H9 (cell line): ENCODE results near the gene PCNX2. TPM values are rescaled to one million over a fixed set of nuclear protein-coding genes. Genes with fewer than 3 reads are reported as not detected.

Experiments
- DNase-seq: peaks from one replicate; pipeline ENCODE4 v3.0.0-alpha.2; 2017
- H2AFZ ChIP-seq: one replicate; pipeline ENCODE4 v1.6.1; 2013; ENCODE audit warnings: mild to moderate bottlenecking, low read length, control low read depth, moderate library complexity
- H2AK5ac ChIP-seq: 2 replicates; pipeline ENCODE4 v1.6.1; 2013; ENCODE audit warnings: low read length, control low read depth, mixed read lengths; ENCODE audit not compliant: insufficient read length
- H2BK120ac ChIP-seq: one replicate; pipeline ENCODE4 v1.6.1; 2013; ENCODE audit warnings: low read depth, mild to moderate bottlenecking, low read length, control low read depth, inconsistent platforms; ENCODE audit not compliant: poor library complexity, severe bottlenecking
- H2BK12ac ChIP-seq: 2 replicates; pipeline ENCODE4 v1.6.1; 2013; ENCODE audit warnings: low read length, control low read depth, mixed read lengths, low read depth; ENCODE audit not compliant: insufficient read length
- H2BK15ac ChIP-seq: 2 replicates; pipeline ENCODE4 v1.6.1; 2013; ENCODE audit warnings: low read depth, low read length, control low read depth
- H2BK20ac ChIP-seq: one replicate; pipeline ENCODE4 v1.6.1; 2013; ENCODE audit warnings: low read depth, mild to moderate bottlenecking, low read length, control low read depth, inconsistent platforms; ENCODE audit not compliant: poor library complexity, severe bottlenecking
- H2BK5ac ChIP-seq: 2 replicates; pipeline ENCODE4 v1.6.1; 2013; ENCODE audit warnings: low read length, control low read depth, mixed read lengths; ENCODE audit not compliant: insufficient read length
- H3K14ac ChIP-seq: 2 replicates; pipeline ENCODE4 v1.6.1; 2013; ENCODE audit warnings: low read length, control low read depth; ENCODE audit not compliant: insufficient read depth
- H3K18ac ChIP-seq: 2 replicates; pipeline ENCODE4 v1.6.1; 2013; ENCODE audit warnings: low read depth, mild to moderate bottlenecking, mixed read lengths, low read length, control low read depth; ENCODE audit not compliant: insufficient read length
- H3K23ac ChIP-seq: 2 replicates; pipeline ENCODE4 v1.6.1; 2013; ENCODE audit warnings: low read length, control low read depth, mixed read lengths, low read depth; ENCODE audit not compliant: insufficient read length
- H3K23me2 ChIP-seq: 2 replicates; pipeline ENCODE4 v1.6.1; 2013; ENCODE audit warnings: low read depth, mild to moderate bottlenecking, mixed read lengths, low read length, control low read depth; ENCODE audit not compliant: insufficient read length, poor library complexity, severe bottlenecking
- H3K27ac ChIP-seq: 2 replicates; pipeline ENCODE4 v1.5.1; 2013; ENCODE audit warnings: low read length, control low read depth, mixed read lengths, low read depth; ENCODE audit not compliant: insufficient read length
- H3K27me3 ChIP-seq: 2 replicates; pipeline ENCODE4 v1.6.1; 2013; ENCODE audit warnings: low read length, control low read depth, inconsistent platforms; ENCODE audit not compliant: insufficient read depth
- H3K4ac ChIP-seq: 2 replicates; pipeline ENCODE4 v1.6.1; 2013; ENCODE audit warnings: low read depth, mild to moderate bottlenecking, control low read depth, inconsistent platforms, low read length, moderate library complexity
- H3K4me1 ChIP-seq: 2 replicates; pipeline ENCODE4 v1.6.1; 2013; ENCODE audit warnings: low read length, control low read depth, inconsistent platforms; ENCODE audit not compliant: insufficient read depth
- H3K4me2 ChIP-seq: 2 replicates; pipeline ENCODE4 v1.6.1; 2013; ENCODE audit warnings: low read length, control low read depth, mixed read lengths; ENCODE audit not compliant: insufficient read length, insufficient read depth
- H3K56ac ChIP-seq: 2 replicates; pipeline ENCODE4 v1.6.1; 2013; ENCODE audit warnings: low read depth, mild to moderate bottlenecking, mixed read lengths, low read length, control low read depth; ENCODE audit not compliant: insufficient read length
- H3K79me1 ChIP-seq: 2 replicates; pipeline ENCODE4 v1.6.1; 2013; ENCODE audit warnings: low read depth, mild to moderate bottlenecking, moderate library complexity, low read length, control low read depth, inconsistent platforms; ENCODE audit not compliant: insufficient read depth, poor library complexity, severe bottlenecking
- H3K79me2 ChIP-seq: 2 replicates; pipeline ENCODE4 v1.6.1; 2013; ENCODE audit warnings: low read length, control low read depth, inconsistent platforms; ENCODE audit not compliant: insufficient read depth
- H3K9ac ChIP-seq: 2 replicates; pipeline ENCODE4 v1.6.1; 2013; ENCODE audit warnings: low read length, control low read depth, mixed read lengths; ENCODE audit not compliant: insufficient read length; ENCODE audit errors: extremely low read depth
- H3K9me3 ChIP-seq: one replicate; pipeline ENCODE4 v1.6.1; 2013; ENCODE audit warnings: low read depth, low read length, inconsistent platforms; ENCODE audit not compliant: control insufficient read depth
- H3T11ph ChIP-seq: one replicate; pipeline ENCODE4 v1.6.1; 2013; ENCODE audit warnings: mild to moderate bottlenecking, low read length, control low read depth, inconsistent platforms
- H4K20me1 ChIP-seq: one replicate; pipeline ENCODE4 v1.6.1; 2013; ENCODE audit not compliant: control insufficient read depth, insufficient read length, insufficient read depth
- H4K5ac ChIP-seq: 2 replicates; pipeline ENCODE4 v1.6.1; 2013; ENCODE audit warnings: low read depth, mild to moderate bottlenecking, mixed read lengths, low read length, control low read depth; ENCODE audit not compliant: insufficient read length
- H4K8ac ChIP-seq: replicated peaks from 2 replicates; pipeline ENCODE4 v1.6.1; 2013; ENCODE audit warnings: low read length, control low read depth, mixed read lengths, low read depth; ENCODE audit not compliant: insufficient read length
- H4K91ac ChIP-seq: 2 replicates; pipeline ENCODE4 v1.6.1; 2013; ENCODE audit warnings: low read depth, mild to moderate bottlenecking, moderate library complexity, mixed read lengths, low read length, control low read depth; ENCODE audit not compliant: insufficient read length
- H3K27ac Mint-ChIP-seq, 3 experiments: 2 replicates in 2 of 3; 3 replicates in 1 of 3; pipeline ENCODE4 v1.8.0; 2020 to 2021; ENCODE audit warnings: mixed read lengths in 3 of 3, mild to moderate bottlenecking in 1 of 3, moderate library complexity in 1 of 3
- H3K27me3 Mint-ChIP-seq: 2 replicates; pipeline ENCODE4 v1.8.0; 2021; ENCODE audit warnings: low read depth, mild to moderate bottlenecking, moderate library complexity, mixed read lengths
- H3K36me3 Mint-ChIP-seq, 3 experiments: 2 replicates in 2 of 3; 3 replicates in 1 of 3; pipeline ENCODE4 v1.8.0; 2020 to 2021; ENCODE audit warnings: low read depth in 3 of 3, mixed read lengths in 3 of 3; ENCODE audit not compliant: insufficient read depth in 1 of 3
- H3K4me1 Mint-ChIP-seq, 2 experiments: 2 replicates each; pipeline ENCODE4 v1.8.0; 2020; ENCODE audit warnings: mixed read lengths in 2 of 2
- H3K4me3 Mint-ChIP-seq, 2 experiments: 2 replicates in 1 of 2; 3 replicates in 1 of 2; pipeline ENCODE4 v1.8.0; 2020 to 2021; ENCODE audit warnings: mild to moderate bottlenecking in 2 of 2, mixed read lengths in 2 of 2, moderate library complexity in 1 of 2
- H3K9me3 Mint-ChIP-seq, 2 experiments: 2 replicates in 1 of 2; 3 replicates in 1 of 2; pipeline ENCODE4 v1.8.0; 2020; ENCODE audit warnings: mild to moderate bottlenecking in 2 of 2, mixed read lengths in 2 of 2, moderate library complexity in 1 of 2
- CTCF ChIP-seq: fragments of 200-600 bp; sonication (generic); conservative IDR thresholded peaks from 3 replicates; pipeline ENCODE4 v1.8.0; 2021; ENCODE audit warnings: antibody characterized with exemption, mild to moderate bottlenecking
- WGBS: extraction: QIAGEN DNeasy Blood & Tissue Kit; methylation state at CpG from one replicate; pipeline ENCODE4 v1.1.7; 2013; ENCODE audit warnings: missing lambda C conversion rate, low lambda C conversion rate, mixed read lengths; ENCODE audit not compliant: insufficient read length; ENCODE audit errors: extremely low coverage; 5-methylcytosine and 5-hydroxymethylcytosine counted together
- total RNA-seq: library from RNA; stranded (reverse); gene quantifications from 2 replicates; pipeline ENCODE4 v1.2.1, GENCODE V29; 2021

PCNX2 gene
- total RNA-seq, 1 experiment from 2014 or later: 45.1 TPM

- H2BK12ac ChIP-seq: no peak overlapping the region
- H2BK120ac ChIP-seq: no peak overlapping the region
- no peak overlapping the region for H3K4ac ChIP-seq
- H3T11ph ChIP-seq: no peak overlapping the region
- H3K14ac ChIP-seq: no peak overlapping the region
- peaks cover 10 to 13% of the 10 kb centered on the region in 2 experiments for H3K4me1 Mint-ChIP-seq
- no peak overlapping the region for H2AK5ac ChIP-seq
- no peak overlapping the region for H2AFZ ChIP-seq
- H3K9me3 ChIP-seq: no peaks in the 10 kb centered on the region
- H2BK20ac ChIP-seq: no peak overlapping the region
- no peaks in the 10 kb centered on the region for H3K9me3 Mint-ChIP-seq
- H3K27me3 ChIP-seq: no peaks in the 10 kb centered on the region
- H3K56ac ChIP-seq: no peak overlapping the region
- peaks cover 42 to 63% (median 44%) of the 10 kb centered on the region in 3 experiments; a peak in 6 of 7 replicates for H3K36me3 Mint-ChIP-seq
- no peaks in the 10 kb centered on the region for H4K20me1 ChIP-seq
- H3K18ac ChIP-seq: no peak overlapping the region
- H3K27ac Mint-ChIP-seq: peak overlapping the region in 2 of 3 experiments; percentile 42 to 67; a peak in 2 of 7 replicates
- no peaks in the 10 kb centered on the region for H3K23me2 ChIP-seq
- H3K79me1 ChIP-seq: peaks cover 5% of the 10 kb centered on the region
- no peak overlapping the region for H4K91ac ChIP-seq
- H2BK5ac ChIP-seq: no peak overlapping the region
- DNase-seq: no peak
- TF ChIP-seq CTCF: no peak
- H3K27me3 Mint-ChIP-seq: no peaks in the 10 kb centered on the region
- H4K5ac ChIP-seq: no peak overlapping the region
- peaks cover 4% of the 10 kb centered on the region; the same call in 1 of the 2 replicates for H3K79me2 ChIP-seq
- H2BK15ac ChIP-seq: no peak overlapping the region
- H4K8ac ChIP-seq: no peak overlapping the region
- H3K4me3 Mint-ChIP-seq: no peak overlapping the region
- no CpG with 5 or more reads among the region's 4 CpGs for WGBS
- H3K23ac ChIP-seq: no peak overlapping the region
- H3K4me2 ChIP-seq: no peak overlapping the region
- no peak overlapping the region for H3K9ac ChIP-seq
- H3K4me1 ChIP-seq: no peaks in the 10 kb centered on the region
- no peak overlapping the region for H3K27ac ChIP-seq
These were observed 42.2 kb downstream of the PCNX2 start for GRCh38 chr1:233253231-233253831.
